ENCODE measurements around the gene PIGZ.

Gene PIGZ

DNA sequence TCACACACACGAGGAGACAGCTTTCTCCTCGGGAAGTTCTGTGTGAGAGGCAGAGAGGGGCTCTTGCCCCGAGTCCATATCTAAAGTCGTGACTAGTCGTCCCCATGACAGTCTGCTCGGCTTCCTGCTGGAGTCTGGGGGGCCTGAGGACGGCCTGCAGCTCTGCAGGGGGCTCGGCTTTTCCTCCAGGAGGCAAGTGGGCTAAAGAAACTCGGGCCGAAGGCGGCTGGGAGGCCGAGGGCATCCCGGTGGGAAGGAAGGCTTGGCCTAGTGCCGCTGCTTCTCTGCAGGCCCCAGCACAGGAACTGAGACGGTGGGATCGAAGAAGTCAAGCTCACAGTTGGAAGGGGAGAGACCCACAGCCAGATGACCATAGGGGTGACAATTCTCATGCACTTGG lies 25.4 kb upstream of the PIGZ start:
- no peak overlapping the region for H3K4me3 ChIP-seq (ENCODE audit: low read depth, low read length)
- no peak for DNase-seq (ENCODE audit: low read depth)
- TF ChIP-seq, protein P1, sequence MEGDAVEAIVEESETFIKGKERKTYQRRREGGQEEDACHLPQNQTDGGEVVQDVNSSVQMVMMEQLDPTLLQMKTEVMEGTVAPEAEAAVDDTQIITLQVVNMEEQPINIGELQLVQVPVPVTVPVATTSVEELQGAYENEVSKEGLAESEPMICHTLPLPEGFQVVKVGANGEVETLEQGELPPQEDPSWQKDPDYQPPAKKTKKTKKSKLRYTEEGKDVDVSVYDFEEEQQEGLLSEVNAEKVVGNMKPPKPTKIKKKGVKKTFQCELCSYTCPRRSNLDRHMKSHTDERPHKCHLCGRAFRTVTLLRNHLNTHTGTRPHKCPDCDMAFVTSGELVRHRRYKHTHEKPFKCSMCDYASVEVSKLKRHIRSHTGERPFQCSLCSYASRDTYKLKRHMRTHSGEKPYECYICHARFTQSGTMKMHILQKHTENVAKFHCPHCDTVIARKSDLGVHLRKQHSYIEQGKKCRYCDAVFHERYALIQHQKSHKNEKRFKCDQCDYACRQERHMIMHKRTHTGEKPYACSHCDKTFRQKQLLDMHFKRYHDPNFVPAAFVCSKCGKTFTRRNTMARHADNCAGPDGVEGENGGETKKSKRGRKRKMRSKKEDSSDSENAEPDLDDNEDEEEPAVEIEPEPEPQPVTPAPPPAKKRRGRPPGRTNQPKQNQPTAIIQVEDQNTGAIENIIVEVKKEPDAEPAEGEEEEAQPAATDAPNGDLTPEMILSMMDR (IDR thresholded peaks at IDR 0.05; ENCODE audit: low read depth, low read length, missing control alignments): no peak

DNA sequence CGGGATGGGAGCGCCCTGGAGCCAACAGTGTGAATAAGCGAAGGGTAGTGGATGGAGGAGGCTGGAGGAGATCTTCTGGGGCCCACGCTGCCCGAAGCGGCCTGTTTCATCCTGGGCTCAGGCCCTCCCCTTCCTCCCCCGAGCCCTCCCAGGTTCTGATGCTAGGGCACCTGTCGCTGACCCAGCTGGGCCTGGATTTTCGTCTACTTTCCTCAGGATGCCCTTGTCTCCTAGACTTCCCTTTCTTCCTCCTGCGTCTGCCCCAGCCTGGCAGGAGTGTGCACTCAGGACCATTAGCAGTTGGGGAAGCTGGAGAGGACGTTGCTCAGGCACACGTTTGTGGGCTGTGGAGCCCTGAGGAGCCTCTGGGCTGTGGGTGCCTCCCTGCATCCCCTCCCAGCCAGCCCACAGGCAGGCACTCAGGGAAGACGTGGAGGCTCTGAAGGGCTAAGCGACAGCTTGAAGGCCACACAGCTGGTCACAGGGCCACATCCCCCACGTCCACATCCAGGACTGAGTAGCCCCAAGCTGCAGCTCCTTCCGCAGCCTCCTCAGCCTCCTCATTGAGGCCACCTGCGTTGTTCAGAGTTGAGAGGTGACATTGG lies 23.9 kb upstream of the PIGZ start:
- no peak for DNase-seq (ENCODE audit: low read depth)
- no peak overlapping the region for H3K4me3 ChIP-seq (ENCODE audit: low read depth, low read length)
- TF ChIP-seq, protein P1 (IDR thresholded peaks at IDR 0.05; ENCODE audit: low read depth, low read length, missing control alignments): no peak

DNA sequence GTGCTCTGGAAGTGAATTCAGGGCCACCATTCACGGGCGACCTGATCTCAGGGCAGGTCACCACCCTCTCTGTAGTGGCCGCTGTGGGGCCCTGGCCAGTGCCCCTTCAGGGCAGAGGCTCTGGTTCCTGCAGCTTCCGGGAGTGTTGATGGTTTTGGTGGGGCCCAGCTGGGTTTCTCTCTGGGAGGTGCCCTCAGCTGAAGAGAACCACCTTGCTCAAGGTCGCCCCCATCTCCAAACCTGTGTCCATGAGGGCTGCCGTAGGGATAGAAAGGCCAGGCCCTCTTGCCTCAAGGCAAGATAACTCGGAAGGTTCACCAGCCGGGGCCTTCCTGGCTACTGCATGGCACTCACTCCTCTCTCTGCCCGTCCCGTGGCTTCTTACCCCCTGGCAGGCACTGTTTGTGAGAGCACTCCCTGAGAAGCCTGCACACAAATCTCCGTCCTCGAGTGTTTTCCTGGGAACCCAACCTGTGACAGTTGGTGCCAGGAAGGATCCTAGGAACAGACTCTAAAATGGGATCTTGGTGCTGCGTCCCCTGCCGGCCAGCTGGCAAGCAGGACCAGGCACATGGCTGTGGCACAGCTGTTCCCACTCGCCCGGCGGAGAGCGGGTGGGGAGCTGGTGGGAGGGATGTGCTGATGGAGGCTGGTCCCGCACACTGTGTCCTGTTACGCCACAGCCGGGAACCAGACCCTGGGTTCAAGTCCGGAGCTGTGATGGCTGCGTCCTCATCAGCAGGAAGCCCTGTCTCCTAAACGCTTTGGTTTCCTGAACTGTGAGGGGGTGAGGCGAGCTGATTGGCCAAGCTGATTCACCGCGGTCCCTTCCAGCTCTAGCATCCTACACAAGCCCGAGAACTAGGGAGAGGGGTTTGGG lies 23.2 kb upstream of the PIGZ start:
- DNase-seq (ENCODE audit: low read depth): no peak
- H3K4me3 ChIP-seq (ENCODE audit: low read depth, low read length): no peak overlapping the region
- TF ChIP-seq, protein P1 (IDR thresholded peaks at IDR 0.05; ENCODE audit: low read depth, low read length, missing control alignments): no peak

DNA sequence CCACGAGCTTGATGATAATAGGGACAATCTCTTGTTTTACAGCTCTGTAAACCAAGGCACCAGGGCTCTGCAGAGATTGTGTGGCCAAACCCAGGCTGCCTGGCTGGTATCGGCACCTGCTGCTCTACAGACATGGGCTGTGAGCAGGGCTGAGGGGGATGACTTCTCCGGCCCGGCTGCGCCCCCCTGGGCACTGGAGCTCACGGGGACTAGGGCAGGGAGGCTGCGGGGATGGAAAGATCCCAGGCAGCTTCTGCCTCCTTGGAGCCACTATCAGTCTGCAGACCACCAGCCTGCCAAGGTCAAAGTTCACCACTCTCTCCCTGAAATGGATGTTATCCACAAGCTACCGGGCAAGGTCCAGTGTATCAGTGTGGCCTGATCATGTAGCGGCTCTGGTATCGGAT lies 22.0 kb upstream of the PIGZ start:
- H3K4me3 ChIP-seq (ENCODE audit: low read depth, low read length): no peak overlapping the region
- TF ChIP-seq, protein P1 (IDR thresholded peaks at IDR 0.05; ENCODE audit: low read depth, low read length, missing control alignments): no peak
- DNase-seq (ENCODE audit: low read depth): no peak

DNA sequence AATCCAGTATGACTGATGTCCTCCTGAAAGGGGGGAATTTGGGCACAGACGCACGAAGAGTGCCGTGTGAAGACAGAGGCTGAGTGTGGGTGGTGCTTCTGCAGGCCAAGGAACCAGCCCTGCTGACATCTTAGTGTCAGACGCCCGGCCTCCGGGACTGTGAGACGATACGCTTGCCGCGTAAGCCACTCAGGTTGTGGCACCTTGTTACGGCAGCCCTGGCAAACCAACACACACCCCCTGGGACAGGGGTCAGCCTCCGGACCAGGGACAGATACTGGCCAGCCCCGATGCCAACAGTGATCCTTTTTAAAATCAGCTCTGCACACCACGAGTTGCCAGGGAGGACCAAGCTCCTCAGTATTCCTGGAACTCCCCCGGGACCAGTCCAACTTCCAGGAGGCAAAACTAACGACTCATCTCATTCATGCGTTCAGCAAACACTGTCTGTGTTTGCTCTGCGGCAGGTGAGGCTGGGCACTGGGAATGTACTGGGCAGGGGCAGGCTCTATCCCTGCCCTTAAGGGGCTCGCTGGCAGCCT lies 21.2 kb upstream of the PIGZ start:
- DNase-seq (ENCODE audit: low read depth): no peak
- TF ChIP-seq, protein P1 (IDR thresholded peaks at IDR 0.05; ENCODE audit: low read depth, low read length, missing control alignments): no peak

DNA sequence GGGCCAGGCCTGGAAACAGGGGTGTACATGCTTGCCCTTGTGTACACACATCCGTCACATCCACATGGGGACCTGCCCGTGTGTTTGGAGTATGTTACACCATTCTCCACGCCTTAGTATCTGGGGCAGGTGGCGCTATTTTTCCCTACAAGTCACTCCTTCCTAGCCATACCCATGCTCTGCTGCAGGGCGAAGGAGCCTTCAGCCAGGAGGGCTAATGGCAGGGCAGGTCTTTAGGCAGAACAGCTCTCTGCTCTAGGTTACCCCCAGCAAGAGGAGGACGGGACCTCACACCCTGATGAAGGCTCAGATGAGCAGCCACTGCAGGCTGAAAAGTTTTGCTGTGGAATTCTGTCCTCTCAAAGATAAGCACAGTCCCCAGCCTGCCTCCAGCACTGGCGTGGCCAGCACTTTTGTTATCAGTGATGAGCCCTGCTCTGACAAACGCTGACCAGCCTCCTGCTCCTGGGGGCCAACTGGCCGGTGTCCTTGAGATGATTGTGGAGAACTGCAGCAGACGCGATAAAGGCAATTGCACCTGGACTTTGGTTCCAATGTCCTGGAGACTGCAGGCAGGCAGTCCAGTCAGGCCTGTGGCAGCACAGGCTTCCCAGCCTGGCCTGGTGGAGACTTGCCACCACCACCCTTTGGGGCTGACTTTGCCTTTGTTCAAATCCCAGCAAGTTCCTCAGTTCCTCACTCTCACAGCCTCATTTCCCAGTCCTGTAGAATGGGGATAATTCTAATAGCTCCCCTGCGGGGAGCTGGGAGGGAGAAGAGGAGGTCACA lies 19.8 kb upstream of the PIGZ start:
- no peak overlapping the region for H3K4me3 ChIP-seq (ENCODE audit: low read depth, low read length)
- no peak for DNase-seq (ENCODE audit: low read depth)
- TF ChIP-seq, protein P1 (IDR thresholded peaks at IDR 0.05; ENCODE audit: low read depth, low read length, missing control alignments): no peak

More for the DNA sequence above, 21.2 kb upstream of the PIGZ start:
- no peak overlapping the region for H3K4me3 ChIP-seq (ENCODE audit: low read depth, low read length)

Measured in GM12864 (cell line).